GM12801 (cell line): ENCODE results near the gene TSKS.

ENCODE experiments used
- CTCF ChIP-seq: IDR thresholded peaks from one replicate; pipeline ENCODE4 v1.5.1; 2011; ENCODE audit warnings: control low read depth; ENCODE audit not compliant: insufficient read length; ENCODE audit errors: extremely low read depth

TSKS gene

GRCh38 chr19:49771674-49772139 lies 8.6 kb upstream of the TSKS start:
- TF ChIP-seq CTCF, result no peak

DNA sequence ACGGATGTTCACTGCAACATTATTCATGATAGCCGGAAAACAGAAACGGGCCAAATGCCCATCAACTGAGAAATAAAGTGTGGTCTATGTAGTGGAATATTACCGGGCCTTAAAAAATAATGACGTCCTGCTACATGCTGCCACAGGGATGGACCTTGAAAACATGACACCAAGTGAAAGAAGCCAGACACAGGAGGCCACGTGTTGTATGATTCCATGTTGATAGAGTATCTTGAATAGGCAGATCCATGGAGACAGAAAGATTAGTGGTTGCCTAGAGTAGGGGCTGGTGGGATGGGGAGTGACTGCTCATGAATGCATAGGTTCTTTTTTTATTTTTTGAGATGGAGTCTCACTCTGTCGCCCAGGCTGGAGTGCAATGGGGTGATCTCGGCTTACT lies 7.4 kb upstream of the TSKS start:
- no peak for TF ChIP-seq CTCF

DNA sequence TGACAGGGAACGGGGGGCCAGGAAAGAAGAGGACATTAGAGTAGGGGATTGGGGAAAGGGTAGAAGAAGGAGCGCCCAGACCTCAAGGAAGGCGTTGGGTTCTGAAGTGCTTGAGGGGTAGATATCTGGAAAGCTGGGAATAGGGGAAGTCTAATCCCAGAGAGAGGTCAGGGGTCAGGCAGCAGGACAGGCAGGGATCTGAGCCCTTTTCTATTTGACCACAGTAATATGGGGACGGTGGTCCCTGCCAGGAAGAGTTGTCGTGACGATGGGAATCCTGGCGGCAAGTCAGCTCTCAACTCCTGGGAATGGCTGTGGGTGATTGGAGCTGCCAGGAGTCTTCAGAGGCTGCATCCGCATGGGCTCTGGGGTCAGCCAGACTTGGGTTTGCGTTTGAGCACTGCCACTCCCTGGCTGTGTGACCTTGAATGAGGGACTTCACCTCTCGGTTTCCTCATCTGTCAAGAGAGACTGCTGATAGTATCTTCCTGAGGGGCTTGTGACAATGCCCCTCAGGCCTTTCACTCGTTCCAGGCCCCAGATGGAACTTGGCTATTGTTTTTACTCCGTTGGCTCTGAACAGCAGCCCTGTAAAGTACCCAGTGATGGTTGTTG lies 5.0 kb upstream of the TSKS start:
- no peak for TF ChIP-seq CTCF

- no peak for TF ChIP-seq CTCF
These were observed 4.3 kb upstream of the TSKS start for GRCh38 chr19:49767381-49767780.

- TF ChIP-seq CTCF, result no peak
These were observed 3.8 kb upstream of the TSKS start, which contains the start of gene AP2A1 for GRCh38 chr19:49766930-49767299. AP2A1 (plus strand) TSS chr19:49767001; CDS start chr19:49767134, 133 bp downstream.

GRCh38 chr19:49766007-49766929 lies 3.2 kb upstream of the TSKS start:
- no peak for TF ChIP-seq CTCF

- TF ChIP-seq CTCF, result no peak
These were observed 1.2 kb upstream of the TSKS start for GRCh38 chr19:49764341-49764740.
